Stimulated activated CD8-positive, alpha-beta memory T cell treated with anti-CD3 and anti-CD28 coated beads, Interleukin-12 subunit alpha, Interleukin-12 subunit beta, amount 100 ng/mL, for 4 hours (primary cell): ENCODE results near the gene UMAD1.
A peak's percentile ranks its signal among the peaks of the same experiment; 100 is the strongest.

Source experiments
- DNase-seq: peaks from one replicate; pipeline ENCODE4 v3.0.0-alpha.2; 2020; ENCODE audit warnings: low read depth

Gene UMAD1

GRCh38 chr7:7640221-7641128 lies at the start of gene UMAD1:
TSS of gene UMAD1 (plus strand) at chr7:7640752. CDS start at chr7:7673372, 32,620 bp downstream.
- peak; percentile 96 for DNase-seq

GRCh38 chr7:7595451-7595850 lies 45.1 kb upstream of the UMAD1 start:
- DNase-seq: no peak

- no peak for DNase-seq
Observed at GRCh38 chr7:7596176-7596575, 44.4 kb upstream of the UMAD1 start.

GRCh38 chr7:7607010-7607409 lies 33.5 kb upstream of the UMAD1 start:
- no peak for DNase-seq

GRCh38 chr7:7609330-7609729 lies 31.2 kb upstream of the UMAD1 start:
- DNase-seq: no peak

GRCh38 chr7:7612519-7612918 lies 28.0 kb upstream of the UMAD1 start:
- no peak for DNase-seq

- DNase-seq: no peak
Observed at GRCh38 chr7:7613210-7613609, 27.3 kb upstream of the UMAD1 start.

- no peak for DNase-seq
Observed at GRCh38 chr7:7614018-7614741, 26.4 kb upstream of the UMAD1 start.

- no peak for DNase-seq
Observed at GRCh38 chr7:7617550-7617949, 23.0 kb upstream of the UMAD1 start.

- no peak for DNase-seq
Observed at GRCh38 chr7:7618410-7618809, 22.1 kb upstream of the UMAD1 start.

GRCh38 chr7:7620236-7620635 lies 20.3 kb upstream of the UMAD1 start:
- DNase-seq: no peak

GRCh38 chr7:7620644-7621210 lies 19.8 kb upstream of the UMAD1 start:
- DNase-seq: no peak

- DNase-seq: no peak
Observed at GRCh38 chr7:7628476-7628875, 12.1 kb upstream of the UMAD1 start.

- no peak for DNase-seq
Observed at GRCh38 chr7:7630626-7631329, 9.8 kb upstream of the UMAD1 start.

- no peak for DNase-seq
Observed at GRCh38 chr7:7639421-7639820, 1.1 kb upstream of the UMAD1 start.

GRCh38 chr7:7639847-7640220 lies 718 bp upstream of the UMAD1 start:
- no peak for DNase-seq

- DNase-seq: no peak
Observed at GRCh38 chr7:7641129-7641663, 644 bp downstream of the UMAD1 start.

- no peak for DNase-seq
Observed at GRCh38 chr7:7642081-7642480, 1.5 kb downstream of the UMAD1 start.

- DNase-seq: no peak
Observed at GRCh38 chr7:7647495-7648036, 7.0 kb downstream of the UMAD1 start.

- DNase-seq: no peak
Observed at GRCh38 chr7:7650682-7651206, 10.2 kb downstream of the UMAD1 start.

GRCh38 chr7:7651479-7651878 lies 10.9 kb downstream of the UMAD1 start:
- DNase-seq: no peak
